Measurements from ENCODE around the gene PTPRN2.
"Not testable (repeated sequence)": the region's sequence is repeated elsewhere in the genome, so short reads cannot be mapped to it uniquely, and the experiment has no call there.

PTPRN2 gene

GRCh38 chr7:157675427-157675927 lies 912.1 kb downstream of the PTPRN2 start:
- DNase-seq: no peak

- no peak for DNase-seq
Observed at GRCh38 chr7:157674715-157675426, 912.8 kb downstream of the PTPRN2 start.

DNA sequence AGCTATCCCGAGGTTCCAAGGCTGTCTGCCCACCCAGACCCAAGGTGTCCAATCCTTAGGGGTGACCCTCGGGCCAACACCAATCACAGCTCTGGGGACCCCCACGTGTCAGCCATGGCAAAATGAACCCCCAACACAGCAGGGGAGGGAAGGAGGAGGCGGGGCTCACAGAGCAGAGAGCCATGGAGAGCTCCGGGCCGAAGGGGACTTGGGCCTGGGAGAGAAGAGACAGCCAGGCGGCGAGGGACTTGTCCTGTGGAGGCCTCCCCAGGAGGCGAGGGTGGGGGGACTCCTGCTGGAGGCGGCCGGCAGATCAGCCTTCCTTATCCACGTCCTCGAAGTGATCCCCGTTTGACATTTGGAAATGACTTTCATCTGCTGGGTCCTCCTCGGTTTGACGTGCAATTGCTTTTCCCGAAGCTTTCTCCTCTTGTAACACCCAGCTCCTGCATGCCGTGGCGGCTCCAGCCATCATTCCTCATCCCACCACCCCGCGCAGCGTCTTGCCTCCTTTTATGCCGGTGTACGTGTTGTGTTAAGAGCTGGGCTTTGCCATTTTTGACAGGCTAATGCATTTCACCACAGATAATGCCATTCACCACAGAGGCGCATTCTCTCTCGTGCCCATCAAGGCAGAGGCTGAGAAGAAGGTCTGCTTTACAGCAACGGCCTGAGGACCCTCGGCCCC lies 913.5 kb downstream of the PTPRN2 start:
- no peak for DNase-seq

DNA sequence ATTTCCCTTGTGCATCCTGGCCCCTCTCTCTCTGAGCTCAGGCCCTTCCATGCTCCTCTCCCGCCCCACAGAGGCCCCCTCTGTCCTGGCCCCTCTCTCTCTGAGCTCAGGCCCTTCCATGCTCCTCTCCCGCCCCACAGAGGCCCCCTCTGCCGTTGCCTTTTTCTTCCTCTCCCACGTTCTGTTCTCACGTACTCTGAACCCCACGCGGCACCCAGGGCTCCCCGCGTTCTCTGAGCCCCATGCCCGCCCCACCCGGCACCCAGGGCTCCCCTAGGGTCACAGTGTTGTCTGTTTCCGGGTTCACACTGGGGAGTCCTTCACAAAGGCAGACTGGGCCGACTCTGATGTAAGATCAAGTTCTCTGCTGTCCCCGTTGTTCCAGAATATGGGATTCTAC lies 914.0 kb downstream of the PTPRN2 start:
- DNase-seq: no peak

DNA sequence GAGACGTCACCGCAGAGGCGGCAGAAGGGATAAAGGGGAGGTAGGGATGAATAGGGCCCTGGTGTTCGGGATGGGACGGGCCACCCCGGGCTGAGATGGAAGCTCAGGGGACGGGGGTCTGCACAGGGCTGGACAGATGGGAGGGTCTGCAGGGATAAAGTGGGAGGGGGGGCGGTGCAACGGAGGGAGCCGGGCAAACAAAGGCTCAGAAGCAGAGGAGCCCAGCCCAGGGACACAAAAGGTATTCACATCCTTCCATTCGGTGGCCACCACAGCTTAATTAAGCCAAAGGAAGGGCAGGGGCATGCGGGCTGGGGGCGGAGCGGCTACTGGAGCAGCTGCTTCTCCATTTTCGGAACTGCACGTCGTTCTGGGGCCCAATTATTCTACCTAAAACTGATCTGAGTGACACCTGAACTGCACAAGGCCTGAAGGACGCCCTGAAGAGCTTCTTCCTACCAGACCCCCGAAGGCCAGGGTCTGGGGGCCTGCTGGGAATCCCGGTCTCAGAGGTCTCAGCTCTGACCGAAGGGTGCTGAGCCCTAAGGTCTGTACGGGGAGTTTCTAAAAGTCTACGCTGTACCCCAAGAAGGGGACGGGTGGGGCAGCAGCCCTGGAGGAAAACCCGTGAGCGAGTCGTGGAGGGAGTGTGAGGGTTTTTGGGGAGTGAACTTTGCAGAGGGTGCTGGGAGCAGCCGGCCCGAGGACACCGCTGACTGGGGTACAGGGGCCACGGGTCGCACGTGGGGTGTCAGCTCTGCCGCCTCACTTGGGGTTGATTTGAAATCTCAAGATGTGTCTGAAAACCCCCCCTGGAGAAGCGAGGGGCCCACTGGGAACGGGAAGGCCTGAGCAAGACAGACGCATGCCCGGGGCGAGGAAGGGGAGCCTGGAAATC lies 916.0 kb downstream of the PTPRN2 start:
- no peak for DNase-seq

DNA sequence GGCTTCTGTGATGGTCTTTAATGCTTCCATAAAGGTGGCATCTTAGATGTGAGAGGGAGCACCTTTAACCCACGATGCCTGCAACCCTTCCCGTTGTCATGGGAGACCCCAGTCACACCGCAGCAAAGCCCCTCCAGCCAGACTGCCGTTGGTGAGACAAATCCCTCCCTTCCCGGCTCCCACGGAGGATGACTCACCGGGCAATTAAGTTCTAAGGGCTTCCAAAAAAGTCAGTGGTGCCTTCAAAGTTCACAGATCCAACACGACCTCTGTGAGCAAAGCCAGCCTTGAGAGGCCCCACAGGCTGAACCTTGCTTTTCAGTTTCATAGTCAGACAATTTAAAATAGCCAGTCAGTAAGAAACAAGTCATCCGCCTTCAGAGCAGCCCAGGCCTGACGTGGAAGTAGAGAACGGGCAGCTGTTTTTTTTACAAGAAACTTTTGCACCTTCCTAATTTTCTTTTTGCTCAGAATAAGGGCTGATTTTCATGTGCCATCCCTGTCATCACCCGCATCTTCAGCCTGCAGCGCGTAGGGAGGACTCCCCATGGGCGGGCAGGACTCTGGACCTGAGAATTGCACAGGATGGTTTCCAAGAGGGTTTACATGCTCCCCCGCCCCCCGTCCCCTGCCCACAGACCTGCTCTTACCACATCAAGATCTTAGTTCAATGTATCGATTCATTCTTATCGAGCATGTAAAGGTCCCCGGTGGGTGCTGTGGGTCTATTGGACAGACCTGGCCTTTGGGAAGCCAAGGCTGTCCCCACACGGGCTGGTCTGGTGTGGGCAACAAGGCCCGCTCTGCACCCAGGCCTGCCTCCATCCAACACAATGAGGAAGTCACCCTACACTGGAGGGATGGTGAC lies 916.9 kb downstream of the PTPRN2 start:
- no peak for DNase-seq

DNA sequence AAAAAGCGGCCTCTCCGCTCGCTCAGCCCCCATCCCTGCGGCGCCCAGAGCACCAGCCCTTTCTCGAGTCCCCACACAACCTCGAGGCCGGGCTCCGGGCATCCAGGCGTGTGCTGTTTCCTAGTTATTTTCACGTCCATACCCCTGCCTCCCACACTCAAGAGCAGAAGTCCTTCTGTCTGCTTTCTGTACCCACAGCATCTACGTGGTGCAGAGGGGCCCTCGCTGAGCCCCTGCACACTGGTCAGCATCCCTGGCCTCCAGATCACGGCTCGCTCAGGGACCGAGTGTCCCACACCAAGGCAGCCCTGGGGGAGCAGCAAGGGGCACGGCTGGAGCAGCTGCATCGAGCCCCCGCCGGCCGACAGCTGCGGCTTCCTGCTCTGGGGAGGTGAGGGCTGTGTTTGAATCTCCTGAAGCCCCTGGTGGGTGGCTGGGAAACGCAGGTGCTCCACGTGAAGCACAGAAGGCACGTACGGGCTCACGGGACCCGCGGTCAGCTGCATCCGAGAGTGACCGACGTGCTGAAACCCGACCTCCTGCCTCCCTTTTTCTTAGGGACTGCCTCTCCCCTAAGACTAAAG lies 917.8 kb downstream of the PTPRN2 start:
- DNase-seq: no peak

- no peak for DNase-seq
Observed at GRCh38 chr7:157668884-157669767, 918.5 kb downstream of the PTPRN2 start.

- DNase-seq: peak; percentile 36
Observed at GRCh38 chr7:157668221-157668883, 919.3 kb downstream of the PTPRN2 start.

- DNase-seq: no peak
Observed at GRCh38 chr7:157667731-157668130, 919.9 kb downstream of the PTPRN2 start.

DNA sequence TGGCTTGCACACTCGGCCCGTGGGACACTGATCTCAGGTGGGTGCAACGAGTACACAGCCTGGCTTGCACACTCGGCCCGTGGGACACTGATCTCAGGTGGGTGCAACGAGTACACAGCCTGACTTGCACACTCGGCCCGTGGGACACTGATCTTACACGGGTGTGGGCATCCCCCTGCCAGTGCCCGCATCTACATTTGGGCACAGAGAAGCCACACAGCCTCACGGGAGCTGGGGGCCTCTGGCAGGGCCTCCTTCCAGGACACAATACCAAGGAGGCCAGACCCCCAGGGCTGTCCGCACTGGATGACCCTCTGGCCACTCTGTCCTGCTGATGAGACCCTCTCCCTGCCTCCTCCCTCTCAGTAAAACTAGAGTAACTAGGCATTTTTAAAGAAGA lies 920.4 kb downstream of the PTPRN2 start:
- no peak for DNase-seq

DNA sequence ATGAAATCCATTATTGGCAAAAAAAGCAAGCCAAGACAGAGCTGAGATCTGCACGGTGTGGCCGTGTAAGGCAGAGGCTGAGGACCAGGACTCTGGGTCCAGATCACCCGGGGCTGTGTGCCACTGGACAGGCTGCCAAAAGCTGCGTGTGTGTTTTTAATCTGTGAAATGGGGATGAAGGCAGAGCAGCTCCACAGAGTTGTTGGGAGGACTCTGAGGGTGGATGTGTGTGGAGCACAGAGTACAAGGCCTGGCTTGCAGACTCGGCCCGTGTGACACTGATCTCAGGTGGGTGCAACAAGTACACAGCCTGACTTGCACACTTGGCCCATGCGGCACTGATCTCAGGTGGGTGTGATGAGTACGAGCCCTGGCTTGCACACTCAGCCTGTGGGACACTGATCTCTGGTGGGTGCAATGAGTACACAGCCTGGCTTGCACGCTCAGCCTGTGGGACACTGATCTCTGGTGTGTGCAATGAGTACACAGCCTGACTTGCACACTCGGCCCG lies 921.0 kb downstream of the PTPRN2 start:
- no peak for DNase-seq

DNA sequence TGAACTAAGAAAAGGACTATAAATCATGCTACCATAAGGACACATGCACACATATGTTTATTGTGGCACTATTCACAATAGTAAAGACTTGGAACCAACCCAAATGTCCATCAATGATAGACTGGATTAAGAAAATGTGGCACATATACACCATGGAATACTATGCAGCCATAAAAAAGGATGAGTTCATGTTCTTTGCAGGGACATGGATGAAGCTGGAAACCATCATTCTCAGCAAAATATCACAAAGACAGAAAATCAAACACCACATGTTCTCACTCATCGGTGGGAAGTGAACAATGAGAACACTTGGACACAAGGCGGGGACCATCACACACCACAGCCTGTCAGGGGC lies 922.0 kb downstream of the PTPRN2 start:
- DNase-seq: not testable (repeated sequence)

DNA sequence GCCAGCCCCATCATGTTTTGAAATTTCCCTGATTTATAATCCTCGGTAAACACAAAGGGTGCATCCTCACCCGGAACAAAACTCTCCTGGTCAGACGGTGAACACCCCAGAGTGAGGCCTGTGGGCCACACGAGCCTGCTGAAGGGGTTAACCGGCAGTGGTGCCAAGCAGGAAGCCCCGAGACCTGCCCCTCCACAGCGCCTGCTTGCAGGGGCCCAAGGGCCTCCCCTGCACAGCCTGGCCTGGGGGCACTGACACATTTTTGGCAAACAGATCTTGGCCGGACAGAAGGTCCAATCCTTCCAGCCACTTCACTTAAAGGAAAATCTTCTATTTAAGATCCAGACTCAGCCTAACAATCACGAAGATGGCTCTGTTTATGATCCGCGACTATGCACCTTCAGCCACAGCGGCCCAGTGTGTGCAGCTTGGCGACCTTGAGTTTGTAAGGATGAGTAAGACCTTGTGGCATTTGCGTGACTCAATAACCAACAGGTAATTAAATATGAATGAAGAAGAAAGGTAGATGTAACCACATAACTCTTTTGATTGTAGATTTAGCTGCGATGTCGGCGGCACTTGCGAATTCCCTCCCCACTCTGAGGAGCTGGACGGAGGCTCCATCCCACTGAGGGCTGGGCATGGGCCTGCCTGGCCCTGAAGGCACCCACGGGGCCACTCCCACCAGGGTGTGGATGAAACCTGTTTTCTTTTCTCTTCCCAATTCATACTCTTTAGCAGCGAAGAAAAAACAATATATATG lies 922.6 kb downstream of the PTPRN2 start:
- DNase-seq: no peak

GRCh38 chr7:157664034-157664433 lies 923.6 kb downstream of the PTPRN2 start:
- DNase-seq: no peak

DNA sequence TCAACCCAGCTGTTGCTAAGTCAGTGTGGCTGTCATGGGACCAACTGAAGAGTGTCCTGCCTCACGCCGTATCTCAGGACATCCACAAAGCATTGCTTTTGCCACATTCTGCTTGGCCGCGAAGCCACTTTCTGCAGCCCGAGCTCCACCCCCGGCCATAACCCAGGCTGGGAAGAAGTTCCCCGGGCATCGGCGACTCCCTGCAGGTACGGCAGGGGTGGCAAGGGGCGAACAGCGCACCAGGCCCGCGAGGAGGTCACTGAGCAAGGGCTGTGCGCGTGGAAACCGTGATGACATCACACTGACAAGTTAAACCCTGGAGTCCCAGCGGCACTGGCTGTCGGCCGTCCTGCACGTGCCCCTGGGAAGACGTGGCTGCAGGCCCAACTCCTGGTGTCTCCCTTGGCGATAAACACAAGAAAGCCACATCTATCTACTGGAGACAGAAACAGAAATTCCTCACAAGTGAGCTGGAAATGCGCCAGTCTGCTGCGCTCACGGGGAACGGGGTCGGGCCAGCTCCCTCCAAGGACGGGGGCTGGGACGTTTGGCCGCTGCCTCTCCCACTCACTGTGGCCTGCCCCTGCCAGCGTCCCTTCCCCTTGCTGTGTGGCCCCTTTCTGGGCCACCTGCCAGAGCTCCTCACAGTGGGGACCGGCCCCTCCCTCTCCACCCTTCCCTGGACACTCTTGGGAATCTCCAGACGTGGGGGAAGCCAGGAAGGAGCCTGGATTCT lies 924.5 kb downstream of the PTPRN2 start:
- no peak for DNase-seq

- no peak for DNase-seq
Observed at GRCh38 chr7:157662110-157662791, 925.4 kb downstream of the PTPRN2 start.

DNA sequence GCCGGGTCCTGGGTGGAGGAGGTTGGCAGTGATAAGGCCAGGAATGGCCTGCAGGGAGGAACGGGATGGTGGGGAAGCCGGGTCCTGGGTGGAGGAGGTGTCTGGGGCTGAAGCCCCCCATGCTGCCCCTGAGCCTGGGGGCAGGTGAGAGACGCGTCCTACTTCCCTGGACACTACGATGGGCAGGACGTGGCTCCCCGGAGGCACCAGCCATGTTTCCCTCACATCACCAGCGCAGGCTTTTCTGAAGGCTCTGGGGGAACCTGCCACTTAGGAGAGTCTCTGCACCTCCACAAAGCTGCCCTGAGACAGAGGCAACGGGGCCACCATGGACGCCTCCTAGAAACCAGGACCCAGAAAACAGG lies 926.0 kb downstream of the PTPRN2 start:
- DNase-seq: no peak
